GM08714 (cell line): ENCODE data around the gene TSSK1B.
"Not testable (repeated sequence)": the region's sequence is repeated elsewhere in the genome, so short reads cannot be mapped to it uniquely, and the experiment has no call there.

ENCODE experiments used
- H3K4me3 ChIP-seq: fragments of 200-500 bp; sonication (Bioruptor generic); 2 replicates; pipeline ENCODE4 v1.5.1; 2014; ENCODE audit warnings: mild to moderate bottlenecking, low read length, inconsistent platforms
- ZNF274 ChIP-seq: IDR thresholded peaks from 2 replicates; pipeline ENCODE4 v1.6.1; 2012; ENCODE audit warnings: mild to moderate bottlenecking, low read depth, low read length

Gene TSSK1B, protein sequence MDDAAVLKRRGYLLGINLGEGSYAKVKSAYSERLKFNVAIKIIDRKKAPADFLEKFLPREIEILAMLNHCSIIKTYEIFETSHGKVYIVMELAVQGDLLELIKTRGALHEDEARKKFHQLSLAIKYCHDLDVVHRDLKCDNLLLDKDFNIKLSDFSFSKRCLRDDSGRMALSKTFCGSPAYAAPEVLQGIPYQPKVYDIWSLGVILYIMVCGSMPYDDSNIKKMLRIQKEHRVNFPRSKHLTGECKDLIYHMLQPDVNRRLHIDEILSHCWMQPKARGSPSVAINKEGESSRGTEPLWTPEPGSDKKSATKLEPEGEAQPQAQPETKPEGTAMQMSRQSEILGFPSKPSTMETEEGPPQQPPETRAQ

DNA sequence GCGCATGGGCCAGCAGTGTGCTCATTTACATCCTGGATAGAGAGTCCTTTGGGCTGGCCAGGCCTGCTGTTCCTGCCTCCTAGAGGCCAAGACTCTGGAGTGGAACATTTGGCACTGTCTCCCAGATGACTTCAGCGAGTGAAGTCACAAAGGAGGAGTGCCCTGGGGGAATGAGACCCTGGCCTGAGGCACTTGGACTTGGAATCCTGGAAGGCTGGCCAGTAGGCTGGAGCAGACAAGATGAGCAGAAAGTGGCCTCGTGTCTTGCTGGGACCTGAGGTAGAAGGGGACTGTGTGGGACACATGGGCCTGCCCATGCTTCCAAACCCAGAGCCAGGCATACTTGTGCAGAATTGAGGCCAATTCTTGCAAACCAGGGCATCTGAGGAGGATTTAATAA lies at the start of gene TSSK1B:
Gene TSSK1B (minus strand): TSS at position 101 of the 400 bp plus-strand sequence. CDS start 150 bp downstream, outside the sequence.
- no peak within 1 kb of the TSS for H3K4me3 ChIP-seq

DNA sequence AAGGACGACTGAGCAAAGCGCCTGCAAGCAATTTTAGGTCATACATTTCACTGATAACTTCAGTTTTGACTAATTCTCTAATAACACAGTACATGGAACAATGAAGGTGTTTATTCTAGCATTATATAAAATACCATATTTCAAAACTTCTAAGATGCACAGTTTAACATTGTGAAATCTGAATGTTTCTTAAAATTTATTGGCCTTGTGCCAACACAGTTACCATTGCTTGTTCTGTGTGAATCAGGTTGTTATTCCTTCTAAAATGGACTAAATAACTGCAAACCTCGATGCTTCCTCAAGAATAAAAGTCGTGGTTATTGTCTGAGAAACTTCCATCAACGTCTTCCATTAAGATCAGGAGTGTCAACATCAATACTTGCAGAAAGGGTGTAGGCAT lies 45.5 kb upstream of the TSSK1B start:
- H3K4me3 ChIP-seq = no peak overlapping the region
- no peak for TF ChIP-seq ZNF274

More for the DNA sequence above, at the start of gene TSSK1B:
- TF ChIP-seq ZNF274 = no peak

DNA sequence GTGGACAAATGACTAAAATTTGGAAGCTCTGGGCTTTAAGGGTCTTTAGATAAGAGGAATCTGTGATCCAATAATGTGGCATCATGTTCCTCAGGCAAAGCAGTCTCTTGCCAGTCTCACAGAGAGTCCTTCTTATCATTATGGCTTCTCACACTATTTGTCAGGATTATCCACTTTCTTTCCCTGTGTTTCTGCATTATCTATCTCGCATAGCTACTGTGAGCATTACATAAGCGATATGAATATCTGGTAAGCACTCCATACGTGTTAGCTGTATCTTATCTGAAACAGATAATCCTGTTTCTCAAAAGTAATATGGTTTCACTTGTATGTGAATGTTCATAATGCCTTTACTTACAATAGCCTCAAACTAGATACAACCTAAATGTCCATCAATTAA lies 43.9 kb upstream of the TSSK1B start:
- no peak overlapping the region for H3K4me3 ChIP-seq

DNA sequence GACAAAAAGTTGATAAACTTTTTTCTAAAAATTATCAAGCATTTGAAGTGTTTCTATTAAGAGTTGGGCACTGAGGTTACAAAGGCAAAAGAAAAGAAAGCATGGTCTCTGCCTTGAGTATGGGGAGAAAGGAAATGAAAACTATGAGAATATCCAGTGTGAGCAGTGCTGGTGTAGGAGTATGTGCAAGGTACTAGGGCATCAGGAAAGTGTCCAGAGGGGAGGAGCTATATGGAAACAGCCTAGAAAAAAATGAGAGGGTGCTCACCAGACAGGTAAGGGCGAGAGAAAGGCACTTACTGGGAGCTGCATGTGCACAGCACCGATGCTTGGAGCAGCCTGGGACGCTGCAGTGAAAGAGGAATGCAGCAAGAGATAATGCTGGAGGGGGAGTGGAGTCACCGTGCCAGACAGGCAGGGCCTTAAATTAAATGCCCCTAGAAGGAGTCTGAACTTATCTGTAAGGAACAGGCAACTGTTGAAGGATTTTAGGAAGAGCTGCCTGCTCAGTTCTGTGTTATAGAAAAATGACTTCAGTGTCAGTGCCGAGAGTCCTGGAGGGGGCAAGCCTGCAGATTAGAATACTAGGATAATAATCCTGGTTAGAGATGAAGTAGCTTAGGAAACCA lies 39.4 kb upstream of the TSSK1B start:
- no peak for TF ChIP-seq ZNF274
- no peak overlapping the region for H3K4me3 ChIP-seq

More for the DNA sequence above, 43.9 kb upstream of the TSSK1B start:
- no peak for TF ChIP-seq ZNF274

DNA sequence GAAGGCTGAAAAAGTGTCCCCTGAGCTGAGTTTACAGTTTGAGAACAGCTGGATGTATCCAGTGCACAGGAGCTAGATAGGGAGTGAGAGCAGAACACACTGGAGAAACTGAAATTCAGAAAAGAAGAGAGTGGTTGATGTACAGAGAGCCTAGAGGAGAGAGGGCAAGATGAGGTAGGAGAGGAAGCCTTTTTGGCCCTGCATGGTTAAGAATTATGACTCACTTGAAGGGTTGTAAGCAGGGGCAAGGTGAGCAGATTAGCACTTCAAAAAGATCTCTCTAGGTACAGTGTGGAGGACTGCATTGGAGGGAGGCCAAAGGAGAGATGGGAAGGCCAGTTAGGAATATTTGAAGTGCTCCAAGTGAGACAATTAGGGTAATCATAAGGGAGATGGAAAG lies 28.2 kb upstream of the TSSK1B start:
- TF ChIP-seq ZNF274 = no peak
- H3K4me3 ChIP-seq = no peak overlapping the region

DNA sequence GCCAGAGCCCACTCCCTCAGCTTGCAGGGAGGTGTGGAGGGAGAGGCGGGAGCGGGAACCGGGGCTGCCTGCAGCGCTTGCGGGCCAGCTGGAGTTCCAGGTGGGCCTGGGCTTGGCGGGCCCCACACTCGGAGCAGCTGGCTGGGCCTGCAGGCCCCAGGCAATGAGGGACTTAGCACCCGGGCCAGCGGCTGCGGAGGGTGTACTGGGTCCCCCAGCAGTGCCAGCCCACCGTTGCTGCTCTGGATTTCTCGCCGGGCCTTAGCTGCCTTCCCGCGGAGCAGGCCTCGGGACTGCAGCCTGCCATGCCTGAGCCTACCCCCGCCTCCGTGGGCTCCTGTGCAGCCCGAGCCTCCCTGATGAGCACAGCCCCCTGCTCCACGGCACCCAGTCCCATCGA lies 22.3 kb upstream of the TSSK1B start:
- not testable (repeated sequence) for H3K4me3 ChIP-seq

DNA sequence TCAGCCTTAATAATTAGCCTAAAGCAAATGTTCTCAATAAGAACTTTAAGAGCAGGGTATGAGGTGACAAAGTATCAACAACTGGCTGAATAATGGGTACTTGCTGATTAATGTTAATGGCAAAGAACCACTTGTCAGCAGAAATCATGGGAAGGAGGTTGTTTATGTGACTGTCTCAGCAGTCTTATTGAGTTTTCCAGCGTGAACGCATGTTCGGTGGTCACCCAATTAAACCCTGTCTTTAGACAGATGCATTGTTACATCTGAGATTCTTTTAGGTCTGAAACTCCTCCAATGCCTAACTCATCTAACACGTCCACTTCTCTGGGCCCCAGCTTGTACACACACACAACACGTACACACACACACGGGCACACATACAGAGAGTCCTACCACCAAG lies 18.2 kb upstream of the TSSK1B start:
- no peak overlapping the region for H3K4me3 ChIP-seq
- no peak for TF ChIP-seq ZNF274

DNA sequence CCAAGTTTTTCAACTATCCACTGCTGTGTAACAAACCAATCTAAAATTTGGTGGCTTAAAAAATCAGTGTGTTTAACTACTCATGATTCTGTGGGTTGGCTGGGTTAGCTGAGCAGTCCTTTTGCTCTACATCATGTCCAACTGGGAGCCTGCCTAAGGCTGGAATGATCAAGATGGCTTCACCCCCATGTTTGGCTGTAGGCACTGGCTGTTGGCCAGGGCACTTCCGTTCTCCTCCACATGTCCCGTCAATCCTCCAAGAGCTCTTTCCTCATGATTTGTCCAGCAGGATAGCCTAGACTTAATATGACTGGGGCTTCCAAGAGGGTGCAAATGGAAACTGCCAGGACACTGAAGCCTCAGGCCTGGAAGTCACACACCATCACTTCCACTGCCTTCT lies 17.0 kb upstream of the TSSK1B start:
- no peak for TF ChIP-seq ZNF274
- no peak overlapping the region for H3K4me3 ChIP-seq

DNA sequence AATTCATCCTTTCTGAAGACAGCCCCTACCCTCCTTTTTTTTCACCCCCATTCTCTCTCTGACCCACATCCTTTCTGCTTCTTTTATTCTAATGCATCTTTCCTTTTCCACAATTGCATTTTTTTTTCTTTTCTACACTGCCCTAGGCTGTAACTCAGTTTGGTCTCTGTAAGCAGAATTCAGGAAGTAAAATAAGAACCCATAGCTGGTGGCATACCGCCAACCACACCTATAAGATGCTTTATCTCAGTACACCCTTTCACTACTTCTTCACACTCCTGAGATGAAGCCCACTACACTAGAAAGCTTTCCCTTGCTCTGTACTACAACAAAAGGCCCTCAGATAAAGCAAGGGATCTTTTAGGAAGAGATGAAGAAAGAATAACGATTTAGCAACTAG lies 16.1 kb upstream of the TSSK1B start:
- no peak overlapping the region for H3K4me3 ChIP-seq
- no peak for TF ChIP-seq ZNF274

DNA sequence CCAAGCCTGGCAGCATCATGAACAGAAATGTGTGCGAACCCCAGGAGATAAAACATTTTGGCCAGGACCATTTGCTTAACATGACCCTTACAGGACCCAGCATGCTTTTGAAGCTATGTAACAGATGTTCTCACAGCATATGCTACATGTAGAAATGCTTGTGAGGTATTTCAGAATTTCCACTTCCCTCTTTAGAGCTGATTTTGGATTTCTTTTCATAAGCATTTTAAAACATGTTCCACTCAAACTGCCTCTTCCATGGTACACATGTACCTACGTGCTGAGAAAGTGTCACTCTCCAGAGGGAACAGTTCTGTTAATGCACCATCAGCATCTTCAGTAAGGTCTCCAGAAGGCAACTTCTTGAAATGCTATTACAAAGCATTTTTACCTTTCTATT lies 15.7 kb upstream of the TSSK1B start:
- no peak overlapping the region for H3K4me3 ChIP-seq
- no peak for TF ChIP-seq ZNF274

DNA sequence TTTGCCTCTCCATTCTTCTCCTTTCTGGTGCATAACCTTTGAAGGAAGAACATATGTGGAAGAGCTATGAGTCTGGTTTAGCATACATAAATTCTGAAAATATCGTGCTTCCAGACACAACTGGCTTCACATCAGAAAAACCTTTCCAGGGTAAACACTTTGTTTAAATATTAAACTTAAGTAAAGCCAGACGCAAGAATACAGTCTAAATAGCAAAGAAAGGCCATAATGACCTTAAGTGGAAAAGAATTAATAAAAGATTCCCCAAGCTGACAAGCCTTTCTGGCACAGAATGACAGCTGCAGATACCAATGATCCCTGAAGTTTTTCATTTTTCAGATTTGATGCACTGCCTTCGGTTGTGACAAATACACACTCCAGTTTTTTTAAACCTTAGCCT lies 13.5 kb upstream of the TSSK1B start:
- no peak overlapping the region for H3K4me3 ChIP-seq
- TF ChIP-seq ZNF274 = no peak

DNA sequence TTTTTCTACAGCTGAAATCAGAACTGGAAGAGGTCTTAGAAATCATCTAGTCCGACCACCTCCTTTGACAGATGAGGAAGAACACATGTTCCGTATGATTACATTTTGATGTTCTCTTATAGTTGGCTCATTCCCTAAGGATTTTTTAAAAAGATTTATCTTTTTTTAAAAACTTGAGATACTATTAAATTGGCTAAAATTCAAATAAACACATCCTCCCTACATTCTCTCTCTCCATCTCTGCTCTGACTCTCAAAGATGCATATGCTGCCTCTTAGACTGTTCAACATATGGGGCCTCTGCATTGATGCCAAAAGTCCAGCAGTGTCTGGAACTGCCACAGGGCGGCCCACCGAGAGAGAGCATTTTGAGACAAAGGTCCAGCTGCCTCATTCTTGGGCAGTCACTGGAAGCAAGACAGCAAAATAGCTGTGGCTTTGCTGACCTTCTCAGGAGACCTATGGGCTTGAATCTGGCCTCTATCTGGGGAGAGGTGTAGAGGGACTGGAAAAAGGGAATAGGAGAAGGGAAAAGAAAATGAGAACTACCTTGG lies 12.8 kb upstream of the TSSK1B start:
- TF ChIP-seq ZNF274 = no peak

DNA sequence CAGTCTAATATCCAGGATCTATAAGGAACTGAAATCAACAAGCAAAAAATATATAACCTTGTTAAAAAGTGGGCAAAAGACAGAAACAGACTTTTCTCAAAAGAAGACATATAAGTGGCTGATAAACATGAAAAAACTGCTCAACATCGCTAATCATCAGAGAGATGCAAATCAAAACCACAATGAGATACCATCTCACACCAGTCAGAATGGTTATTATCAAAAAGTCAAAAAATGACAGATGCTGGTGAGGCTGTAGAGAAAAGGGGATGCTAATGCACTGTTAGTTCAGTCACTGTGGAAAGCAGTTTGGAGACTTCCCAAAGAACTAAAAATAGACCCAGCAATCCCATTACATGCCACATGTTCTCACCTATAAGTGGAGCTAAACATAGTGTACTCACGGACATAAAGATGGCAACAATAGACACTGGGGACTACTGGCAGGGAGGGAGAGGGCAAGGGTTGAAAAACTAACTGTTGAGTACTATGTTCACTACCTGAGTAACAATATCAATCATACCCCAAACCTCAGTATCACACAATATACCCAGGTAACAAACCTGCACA lies 11.7 kb upstream of the TSSK1B start:
- no peak for TF ChIP-seq ZNF274
- no peak overlapping the region for H3K4me3 ChIP-seq

More for the DNA sequence above, 12.8 kb upstream of the TSSK1B start:
- no peak overlapping the region for H3K4me3 ChIP-seq

DNA sequence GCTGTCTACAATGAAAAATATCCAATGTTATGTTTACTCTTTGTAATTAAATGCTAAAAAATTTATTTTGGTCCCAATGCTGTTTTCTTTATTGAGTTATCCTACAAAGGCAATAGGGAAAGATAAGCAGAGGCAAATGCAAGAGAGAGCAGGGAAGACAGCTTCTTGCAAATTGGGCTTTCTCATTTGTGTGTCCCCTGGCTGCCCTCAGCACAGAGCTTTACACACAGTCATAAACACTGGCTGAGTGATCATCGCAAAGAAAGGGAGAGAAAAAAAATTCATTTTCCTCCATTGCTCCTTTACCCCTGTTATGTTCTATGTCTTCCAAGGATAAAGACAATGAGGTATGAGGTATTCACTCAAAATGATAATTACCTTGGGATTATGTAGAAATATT lies 2.3 kb upstream of the TSSK1B start:
- no peak for TF ChIP-seq ZNF274
- no peak overlapping the region for H3K4me3 ChIP-seq

DNA sequence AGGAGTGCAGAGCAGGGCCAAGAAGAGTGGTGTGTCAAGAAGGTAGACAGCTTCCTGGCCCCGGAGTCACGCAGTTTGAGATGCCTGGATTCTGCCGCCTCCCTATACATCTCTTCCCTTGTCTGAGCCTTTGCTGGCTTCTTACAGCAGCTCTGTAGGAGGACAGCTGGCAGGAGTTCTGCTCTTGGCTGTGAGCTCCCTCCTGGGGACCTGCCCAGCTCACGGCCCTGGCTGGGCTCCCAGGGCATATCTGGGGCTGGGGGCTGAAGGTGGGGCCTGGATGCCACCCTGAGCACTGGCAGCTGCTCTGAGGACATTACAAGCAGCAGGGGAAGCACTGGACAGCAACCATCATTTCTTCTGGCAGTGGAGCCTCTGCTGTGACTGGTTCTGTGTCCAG lies 786 bp upstream of the TSSK1B start:
- no peak for TF ChIP-seq ZNF274
- H3K4me3 ChIP-seq = no peak overlapping the region
